ENCODE measurements around the gene DHPS.
"Not testable (repeated sequence)": the region's sequence is repeated elsewhere in the genome, so short reads cannot be mapped to it uniquely, and the experiment has no call there.

Gene DHPS

DNA sequence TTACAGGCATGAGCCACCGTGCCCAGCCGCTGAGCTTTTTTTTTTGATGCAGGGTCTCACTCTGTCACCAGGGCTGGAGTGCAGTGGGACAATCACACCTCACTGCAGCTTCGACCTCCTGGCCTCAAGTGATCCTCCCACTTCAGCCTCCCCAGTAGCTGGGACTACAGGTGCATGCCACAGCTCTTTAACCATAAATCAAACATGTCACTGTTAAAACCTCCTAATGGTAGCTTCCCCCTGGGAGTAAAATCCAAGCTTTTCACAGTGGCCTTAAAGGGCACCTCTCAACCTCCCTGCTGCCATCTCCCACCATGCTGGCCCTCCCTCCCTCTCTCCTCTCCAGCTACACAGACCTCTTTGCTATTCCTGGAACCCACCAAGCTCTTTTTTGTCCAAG, 4.2 kb upstream of the DHPS start:
- Histone ChIP-seq H3K4me3 (ENCODE audit: low read depth, low read length) (no peak overlapping the region), H3K36me3 (no peaks in the 10 kb centered on the region; the same call in 1 of the 2 replicates), H3K27ac (no peak overlapping the region), H3K9me3 (ENCODE audit: severe bottlenecking) (no peaks in the 10 kb centered on the region), H3K27me3 (ENCODE audit: insufficient read depth, low read depth, severe bottlenecking) (no peaks in the 10 kb centered on the region)
- DNase-seq: no peak
- TF ChIP-seq CTCF (IDR thresholded peaks at IDR 0.05; ENCODE audit: low read depth, low read length): no peak

DNA sequence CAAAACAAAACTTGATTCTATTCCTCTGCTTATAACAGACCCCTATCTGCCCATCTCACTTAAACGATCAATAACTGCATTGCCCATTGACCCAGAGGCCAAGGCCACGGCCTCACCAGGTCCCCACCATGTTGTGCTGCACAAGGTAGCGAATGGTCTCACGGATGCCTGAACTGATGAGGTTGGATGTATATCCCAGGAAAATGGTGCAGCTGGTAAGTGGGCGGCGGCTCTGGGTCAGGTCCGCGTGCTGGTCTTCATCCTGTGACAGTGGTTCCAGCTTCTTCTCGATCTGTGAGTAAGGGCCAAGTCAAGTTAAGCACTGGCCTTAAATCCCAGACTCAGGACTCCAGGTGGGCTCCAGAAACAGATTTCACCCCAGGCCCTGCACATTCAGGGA, 1.6 kb downstream of the DHPS start:
- no peak overlapping the region for H3K27ac ChIP-seq
- peaks cover 49% of the 10 kb centered on the region for H3K36me3 ChIP-seq

DNA sequence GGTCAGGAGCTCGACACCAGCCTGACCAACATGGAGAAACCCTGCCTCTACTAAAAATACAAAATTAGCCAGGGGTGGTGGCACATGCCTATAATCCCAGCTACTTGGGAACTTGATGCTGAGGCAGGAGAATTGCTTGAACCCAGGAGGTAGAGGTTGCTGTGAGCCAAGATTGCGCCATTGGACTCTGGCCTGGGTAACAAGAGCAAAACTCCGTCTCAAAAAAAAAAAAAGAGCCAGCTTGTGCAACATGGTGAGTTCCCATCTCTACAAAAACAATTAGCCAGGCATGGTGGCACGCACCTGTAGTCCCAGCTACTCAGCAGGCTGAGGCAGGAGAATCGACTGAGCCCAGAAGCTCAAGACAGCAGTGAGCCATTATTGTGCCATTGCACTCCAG, 3.6 kb downstream of the DHPS start:
- H3K4me3 ChIP-seq (ENCODE audit: low read depth, low read length); H3K9me3 ChIP-seq (ENCODE audit: severe bottlenecking); H3K27me3 ChIP-seq (ENCODE audit: insufficient read depth, low read depth, severe bottlenecking); DNase-seq; H3K27ac ChIP-seq: not testable (repeated sequence)
- H3K36me3 ChIP-seq: peaks cover 66% of the 10 kb centered on the region

More for the DNA sequence above, 1.6 kb downstream of the DHPS start:
- DNase-seq: no peak
- no peak for TF ChIP-seq CTCF (IDR thresholded peaks at IDR 0.05; ENCODE audit: low read depth, low read length)
- Histone ChIP-seq H3K27me3 (ENCODE audit: insufficient read depth, low read depth, severe bottlenecking) (no peaks in the 10 kb centered on the region), H3K4me3 (ENCODE audit: low read depth, low read length) (no peak overlapping the region), H3K9me3 (ENCODE audit: severe bottlenecking) (no peaks in the 10 kb centered on the region)

DNA sequence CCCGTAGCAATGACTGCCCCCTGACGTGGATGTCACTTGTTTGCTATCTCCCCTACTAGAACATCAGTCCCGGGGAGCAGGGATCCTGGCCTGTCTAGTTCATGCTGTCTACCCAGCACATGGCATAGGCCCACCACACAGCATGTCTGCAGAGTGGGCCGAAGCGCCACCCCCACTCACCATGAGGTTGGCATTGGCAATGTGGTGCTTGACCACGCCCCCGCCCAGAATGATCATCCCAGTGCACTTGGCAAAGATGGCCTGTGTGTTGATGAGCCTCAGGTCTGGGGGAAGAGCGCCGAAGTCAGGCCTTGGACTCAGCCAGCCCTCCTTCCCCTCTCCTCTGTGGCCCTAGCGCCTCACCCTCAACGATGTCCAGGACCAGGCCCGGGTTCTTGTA, 4.8 kb downstream of the DHPS start:
- no peak overlapping the region for H3K27ac ChIP-seq
- DNase-seq: no peak
- TF ChIP-seq CTCF (IDR thresholded peaks at IDR 0.05; ENCODE audit: low read depth, low read length): no peak
- no peaks in the 10 kb centered on the region for H3K27me3 ChIP-seq (ENCODE audit: insufficient read depth, low read depth, severe bottlenecking)
- H3K9me3 ChIP-seq (ENCODE audit: severe bottlenecking): no peaks in the 10 kb centered on the region
- H3K36me3 ChIP-seq: peaks cover 73% of the 10 kb centered on the region
- H3K4me3 ChIP-seq (ENCODE audit: low read depth, low read length): no peak overlapping the region

- H3K36me3 ChIP-seq: peaks cover 79% of the 10 kb centered on the region
- no peaks in the 10 kb centered on the region for H3K27me3 ChIP-seq (ENCODE audit: insufficient read depth, low read depth, severe bottlenecking)
- peak; percentile 94 for TF ChIP-seq CTCF (IDR thresholded peaks at IDR 0.05; ENCODE audit: low read depth, low read length)
- no peak overlapping the region for H3K4me3 ChIP-seq (ENCODE audit: low read depth, low read length)
- H3K9me3 ChIP-seq (ENCODE audit: severe bottlenecking): no peaks in the 10 kb centered on the region
- H3K27ac ChIP-seq: no peak overlapping the region
- peak; percentile 94 for DNase-seq
Observed at GRCh38 chr19:12676384-12676792, 5.3 kb downstream of the DHPS start.

DNA sequence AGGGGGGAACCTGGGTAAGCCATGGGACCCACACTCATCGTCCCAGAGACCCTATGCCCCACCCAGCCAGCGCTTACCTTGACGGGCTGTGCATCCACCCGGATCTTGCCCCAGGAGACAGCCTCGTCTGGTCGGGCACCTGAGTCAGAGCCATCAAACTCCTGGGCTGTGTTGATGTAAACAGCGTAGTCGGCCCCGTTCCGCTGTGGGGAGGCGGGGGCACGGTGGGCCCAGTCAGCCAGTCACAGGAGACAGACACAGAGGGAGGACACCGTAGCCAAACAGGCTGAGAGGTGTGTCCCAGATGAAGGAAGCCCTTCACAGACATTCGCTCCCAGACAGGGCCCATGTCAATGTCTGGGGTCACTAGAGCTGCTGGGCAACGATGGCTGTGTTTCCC, 5.7 kb downstream of the DHPS start:
- no peak for TF ChIP-seq CTCF (IDR thresholded peaks at IDR 0.05; ENCODE audit: low read depth, low read length)
- Histone ChIP-seq H3K27ac (no peak overlapping the region), H3K9me3 (ENCODE audit: severe bottlenecking) (no peaks in the 10 kb centered on the region), H3K4me3 (ENCODE audit: low read depth, low read length) (no peak overlapping the region), H3K36me3 (peaks cover 83% of the 10 kb centered on the region), H3K27me3 (ENCODE audit: insufficient read depth, low read depth, severe bottlenecking) (no peaks in the 10 kb centered on the region)
- no peak for DNase-seq

Data from WERI-Rb-1 (cell line).